NCI-H1436 (cell line): Measurements from ENCODE around the gene PTF1A.
A peak's percentile ranks its signal among the peaks of the same experiment; 100 is the strongest.

Source experiments
- DNase-seq: peaks from one replicate; lab custom pipeline; 2025; lab: John Stamatoyannopoulos, UW

The PTF1A gene

DNA sequence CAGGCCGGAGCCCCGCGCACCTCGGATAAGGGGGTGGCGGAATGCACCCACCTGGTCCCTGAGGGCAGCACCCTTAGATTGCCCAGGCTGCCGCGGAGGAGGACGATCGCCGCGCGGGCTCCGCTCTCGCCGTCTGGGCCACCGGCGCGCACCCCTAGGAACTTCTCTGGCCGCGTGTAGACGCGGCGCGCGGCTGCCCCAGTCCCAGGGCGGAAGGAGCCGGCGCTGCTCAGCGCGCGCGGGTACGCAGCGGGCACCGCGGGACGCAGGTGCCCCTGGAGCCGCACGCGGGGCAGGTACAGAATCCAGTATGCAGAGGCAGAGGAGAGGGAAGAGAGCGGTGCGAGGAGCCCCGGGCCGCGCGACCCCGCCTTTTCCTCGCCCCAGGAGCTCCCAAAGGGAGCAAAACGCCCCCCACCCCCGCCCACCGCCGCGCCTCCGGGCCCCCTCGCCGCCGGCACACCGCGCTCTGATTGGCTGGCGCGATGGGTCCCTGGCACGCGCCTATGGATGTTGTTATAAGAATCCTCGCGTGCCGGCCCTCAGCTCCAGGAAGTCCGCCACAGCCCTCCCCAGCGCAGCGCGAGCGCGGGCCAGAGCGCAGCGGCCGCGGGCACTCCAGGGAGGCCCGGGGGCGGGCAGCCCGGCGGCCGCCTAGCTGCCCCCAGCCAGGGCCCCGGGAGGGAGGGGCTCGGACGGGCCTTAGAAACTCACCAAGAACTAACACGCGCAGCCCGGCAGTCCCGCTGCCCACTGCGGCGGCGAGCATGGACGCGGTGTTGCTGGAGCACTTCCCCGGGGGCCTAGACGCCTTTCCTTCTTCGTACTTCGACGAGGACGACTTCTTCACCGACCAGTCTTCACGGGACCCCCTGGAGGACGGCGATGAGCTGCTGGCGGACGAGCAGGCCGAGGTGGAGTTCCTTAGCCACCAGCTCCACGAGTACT, at the start of gene PTF1A:
Gene PTF1A, plus strand, starts transcription at position 549 of the 948 bp plus-strand sequence. Its CDS starts 219 bp downstream, at position 768.
- no peak for DNase-seq

DNA sequence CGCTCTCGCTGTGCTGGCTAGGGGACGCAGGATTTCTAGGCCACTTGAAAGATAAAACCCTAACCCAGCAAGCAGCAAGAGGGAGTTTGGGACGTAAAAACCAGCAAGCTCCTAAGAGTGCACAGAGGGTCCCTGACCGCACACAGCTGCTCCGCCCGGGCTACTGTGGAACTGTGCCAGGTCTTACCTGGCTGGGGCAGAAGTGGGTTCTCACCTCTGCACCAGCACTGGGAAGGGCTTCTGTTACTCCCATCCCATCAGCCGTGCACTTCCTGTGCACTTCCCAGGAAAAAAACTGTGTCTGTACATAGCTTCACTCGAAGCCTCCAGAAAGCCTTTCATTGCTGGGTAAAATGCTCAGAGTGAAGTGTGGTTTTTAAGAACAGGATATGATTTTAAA, 45.9 kb upstream of the PTF1A start:
- DNase-seq: no peak

DNA sequence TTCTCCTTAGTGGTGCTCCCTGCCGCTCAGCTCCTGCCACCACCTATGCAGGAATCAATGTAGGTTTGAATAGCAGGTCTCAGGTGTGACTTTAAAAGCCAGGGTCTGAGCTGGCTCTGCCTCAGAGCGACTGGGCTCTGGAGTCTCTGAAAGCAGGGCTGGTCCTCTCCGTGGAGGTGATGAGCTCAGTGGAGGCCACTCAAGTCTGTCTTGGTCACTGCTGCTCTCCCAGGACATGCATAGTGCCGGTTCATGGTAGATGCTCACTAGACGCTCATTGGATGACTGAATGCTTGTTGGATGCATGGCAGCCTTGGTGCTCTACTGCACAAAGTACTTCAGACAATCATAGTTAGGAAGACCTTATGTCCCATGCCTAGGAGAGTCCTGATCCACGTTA, 45.1 kb upstream of the PTF1A start:
- no peak for DNase-seq

DNA sequence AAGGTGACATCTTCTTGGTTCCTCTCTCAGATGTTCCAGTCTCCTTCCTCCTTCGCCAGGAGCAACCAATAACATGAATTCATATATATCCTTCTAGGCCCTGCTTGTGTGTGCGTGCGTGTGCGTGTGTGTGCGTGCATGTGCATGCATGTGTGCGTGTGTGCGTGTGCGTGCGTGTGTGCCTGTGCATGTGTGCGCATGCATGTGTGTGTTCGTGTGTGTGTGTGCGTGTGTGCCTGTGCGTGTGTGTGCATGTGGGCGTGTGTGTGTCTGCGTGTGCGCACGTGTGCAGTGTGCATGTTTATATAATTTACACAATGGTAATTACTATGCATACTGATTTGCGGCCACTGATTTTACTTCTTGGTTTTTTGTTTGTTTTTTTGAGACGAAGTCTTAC, 43.9 kb upstream of the PTF1A start:
- no peak for DNase-seq

DNA sequence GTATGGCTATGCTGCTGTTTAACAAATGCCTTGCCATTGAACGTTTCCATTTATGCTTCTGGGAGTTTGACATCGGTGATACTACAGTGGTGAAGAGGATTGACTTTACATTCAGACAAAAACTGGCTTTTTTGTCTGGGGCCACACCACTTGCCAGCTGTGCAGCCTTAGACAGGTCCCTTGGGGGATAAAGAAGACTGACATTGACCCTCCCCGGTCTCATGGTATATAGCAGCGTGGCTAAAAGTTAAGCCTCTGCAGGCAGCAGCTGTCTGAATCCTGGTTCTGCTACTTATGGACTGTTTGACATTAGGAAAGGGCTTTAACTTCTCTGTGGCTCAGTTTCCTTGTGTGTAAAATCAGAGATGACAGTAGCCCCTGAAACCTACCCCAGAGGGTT, 42.0 kb upstream of the PTF1A start:
- DNase-seq: no peak

- DNase-seq: no peak
Observed at GRCh38 chr10:23150610-23151009, 41.5 kb upstream of the PTF1A start.

DNA sequence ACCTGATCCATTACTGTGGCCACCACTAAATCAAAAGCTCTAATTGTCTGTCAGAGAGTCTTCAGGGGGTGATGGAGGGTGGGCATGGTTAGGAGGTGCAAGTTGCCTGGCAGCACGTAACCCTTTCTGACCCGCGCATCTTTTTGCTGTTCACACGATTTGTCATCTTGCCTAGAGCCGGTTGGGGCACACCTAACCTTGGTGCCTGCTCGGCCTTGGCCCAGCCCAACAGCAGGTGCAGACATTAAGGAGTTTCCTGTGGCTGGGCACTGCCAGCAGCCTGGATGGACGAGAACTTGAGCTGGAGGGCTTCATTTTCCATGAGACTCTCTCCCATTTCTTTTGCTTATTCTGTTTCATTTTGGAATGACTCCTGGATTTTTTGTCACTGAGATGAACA, 41.0 kb upstream of the PTF1A start:
- DNase-seq: no peak

GRCh38 chr10:23155169-23155568, 36.9 kb upstream of the PTF1A start:
- no peak for DNase-seq

DNA sequence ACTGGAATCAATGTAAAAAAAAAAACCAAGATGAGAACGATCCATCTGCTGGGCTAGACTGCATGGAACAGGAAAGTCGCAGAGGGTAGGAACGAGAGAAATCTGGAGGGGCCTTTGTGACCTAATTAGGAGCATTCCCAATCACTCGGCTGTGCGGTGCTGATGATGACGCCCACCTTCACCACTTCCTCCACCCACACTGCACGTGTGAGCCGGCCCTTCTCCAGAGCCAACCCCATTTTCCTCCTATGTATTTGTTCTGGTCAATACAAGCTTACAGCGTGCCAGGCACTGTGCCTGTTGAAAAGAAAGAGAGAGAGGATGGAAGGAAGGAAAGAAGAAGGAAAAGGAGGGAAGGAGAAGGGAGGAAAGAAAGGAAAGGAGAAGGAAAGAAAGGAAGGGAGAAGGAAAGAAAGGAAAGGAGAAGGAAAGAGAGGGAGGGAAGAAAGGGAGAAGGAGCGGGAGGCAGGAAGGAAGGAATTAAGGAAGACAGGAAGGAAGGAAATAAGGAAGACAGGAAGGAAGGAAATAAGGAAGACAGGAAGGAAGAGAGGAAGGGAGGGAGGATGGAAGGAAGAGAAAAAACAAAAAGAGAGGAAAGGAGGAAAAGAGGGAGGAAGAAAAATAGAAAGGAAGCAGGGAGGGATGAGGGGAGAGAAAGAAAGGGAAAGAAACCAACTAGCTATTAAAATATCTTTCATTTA, 35.5 kb upstream of the PTF1A start:
- no peak for DNase-seq

DNA sequence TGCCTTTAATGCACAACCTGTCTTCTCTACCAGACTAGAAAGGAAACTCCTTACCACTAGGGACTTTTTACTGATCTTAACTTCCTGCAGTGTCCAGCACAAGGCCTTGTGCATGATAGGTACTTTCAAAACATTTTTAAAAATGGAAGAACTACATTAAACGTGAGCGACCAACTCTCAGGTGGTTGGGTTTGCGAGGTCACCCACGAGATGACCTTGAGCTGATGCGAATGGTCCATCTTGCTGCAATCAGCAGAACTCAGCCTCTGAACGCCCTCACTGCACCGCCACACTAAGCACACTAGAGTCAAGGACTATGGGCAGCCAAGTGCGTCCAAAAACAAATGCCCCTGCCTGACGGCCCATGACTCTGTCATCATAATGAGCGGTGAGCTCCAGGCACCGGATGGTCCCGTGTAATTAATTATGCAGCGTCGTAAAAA, 34.9 kb upstream of the PTF1A start:
- no peak for DNase-seq

- peak; percentile 76 for DNase-seq
Observed at GRCh38 chr10:23157691-23158369, 34.3 kb upstream of the PTF1A start.

DNA sequence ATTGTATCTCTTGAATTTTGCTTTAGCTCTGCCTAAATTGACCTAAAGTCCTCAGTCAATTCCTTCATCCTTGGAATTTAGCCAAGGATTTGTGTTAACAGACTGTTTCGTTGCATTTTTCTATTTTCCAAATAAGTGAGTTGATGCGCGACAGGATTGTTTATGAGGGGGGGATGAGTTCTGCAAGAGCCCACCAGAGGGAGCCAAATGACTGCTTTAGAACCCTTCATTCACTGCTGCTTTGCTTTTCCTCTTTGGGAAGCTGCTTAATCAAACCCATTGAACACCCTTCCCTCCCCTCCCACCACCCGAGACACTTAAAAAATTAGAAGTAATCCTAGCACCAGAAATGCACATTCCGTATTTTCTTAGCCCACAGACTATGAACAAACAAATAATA, 33.7 kb upstream of the PTF1A start:
- DNase-seq: peak; percentile 72

DNA sequence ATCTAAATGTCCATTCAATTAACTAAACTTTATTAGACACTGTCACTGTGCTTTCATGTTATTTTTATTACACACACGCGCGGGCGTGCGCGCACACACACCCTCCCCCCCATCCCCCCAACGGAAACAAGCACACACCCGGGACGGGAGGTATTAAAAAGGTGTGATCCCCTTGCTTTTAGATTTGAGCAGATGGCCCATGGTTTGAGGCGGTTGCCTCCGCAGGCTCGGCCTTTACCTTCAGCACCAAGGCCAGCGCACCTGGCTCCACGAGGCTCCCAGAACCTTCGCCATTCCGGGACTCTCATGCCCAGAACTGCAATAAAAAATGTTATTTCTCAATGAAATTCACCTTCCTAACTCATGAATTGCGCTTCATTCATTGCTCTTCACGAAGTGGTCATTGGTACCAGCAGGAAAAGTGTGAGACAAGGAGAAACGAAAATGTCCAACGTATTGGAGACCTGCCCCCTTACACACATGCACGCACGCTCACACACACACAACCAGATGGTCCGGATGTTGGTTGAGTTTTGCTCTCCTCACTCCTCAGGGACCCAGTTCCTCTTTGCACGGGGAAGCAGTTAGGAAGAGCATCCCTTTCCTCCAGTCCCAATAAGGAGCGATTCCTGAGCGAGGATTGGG, 20.8 kb upstream of the PTF1A start:
- DNase-seq: no peak

DNA sequence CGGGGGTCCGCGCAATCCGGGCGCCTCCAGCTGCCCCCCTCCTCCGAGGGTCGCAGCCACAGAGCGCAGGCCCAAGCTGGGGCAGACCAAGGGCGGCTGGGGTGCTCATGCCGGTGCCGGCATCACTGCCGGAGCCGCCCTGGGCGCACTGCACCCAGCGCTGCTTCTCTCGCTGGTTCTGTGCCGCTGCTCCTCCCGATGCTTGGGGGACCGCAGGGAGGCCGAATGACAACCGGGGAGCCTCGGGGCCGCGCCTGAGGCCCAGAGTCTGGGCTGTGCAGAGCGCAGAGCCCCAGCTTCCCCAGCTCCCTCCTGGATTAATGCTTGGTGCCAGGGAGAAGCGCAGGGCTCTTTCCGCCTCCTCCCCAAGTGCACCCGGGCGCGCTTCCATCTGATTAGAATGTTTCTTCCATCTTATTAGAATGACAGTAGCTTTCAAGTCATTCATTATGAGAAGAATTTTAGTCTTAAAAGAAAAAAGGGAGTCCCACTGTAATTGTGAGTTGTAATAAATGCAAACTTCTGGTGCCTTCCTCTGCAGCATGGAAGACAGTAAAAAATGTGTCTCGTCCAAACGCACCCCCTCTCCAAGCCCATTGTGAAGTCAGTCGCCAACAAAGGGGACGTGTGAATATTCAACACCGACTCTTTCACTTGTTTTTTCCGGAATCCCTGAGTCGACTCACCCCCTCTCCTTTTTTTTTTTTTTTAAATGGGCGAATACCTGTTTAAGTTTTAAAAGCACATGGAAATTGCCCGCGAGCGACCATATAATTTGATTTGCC, 19.5 kb upstream of the PTF1A start:
- no peak for DNase-seq

- peak; percentile 58 for DNase-seq
Observed at GRCh38 chr10:23173214-23174073, 18.7 kb upstream of the PTF1A start.

DNA sequence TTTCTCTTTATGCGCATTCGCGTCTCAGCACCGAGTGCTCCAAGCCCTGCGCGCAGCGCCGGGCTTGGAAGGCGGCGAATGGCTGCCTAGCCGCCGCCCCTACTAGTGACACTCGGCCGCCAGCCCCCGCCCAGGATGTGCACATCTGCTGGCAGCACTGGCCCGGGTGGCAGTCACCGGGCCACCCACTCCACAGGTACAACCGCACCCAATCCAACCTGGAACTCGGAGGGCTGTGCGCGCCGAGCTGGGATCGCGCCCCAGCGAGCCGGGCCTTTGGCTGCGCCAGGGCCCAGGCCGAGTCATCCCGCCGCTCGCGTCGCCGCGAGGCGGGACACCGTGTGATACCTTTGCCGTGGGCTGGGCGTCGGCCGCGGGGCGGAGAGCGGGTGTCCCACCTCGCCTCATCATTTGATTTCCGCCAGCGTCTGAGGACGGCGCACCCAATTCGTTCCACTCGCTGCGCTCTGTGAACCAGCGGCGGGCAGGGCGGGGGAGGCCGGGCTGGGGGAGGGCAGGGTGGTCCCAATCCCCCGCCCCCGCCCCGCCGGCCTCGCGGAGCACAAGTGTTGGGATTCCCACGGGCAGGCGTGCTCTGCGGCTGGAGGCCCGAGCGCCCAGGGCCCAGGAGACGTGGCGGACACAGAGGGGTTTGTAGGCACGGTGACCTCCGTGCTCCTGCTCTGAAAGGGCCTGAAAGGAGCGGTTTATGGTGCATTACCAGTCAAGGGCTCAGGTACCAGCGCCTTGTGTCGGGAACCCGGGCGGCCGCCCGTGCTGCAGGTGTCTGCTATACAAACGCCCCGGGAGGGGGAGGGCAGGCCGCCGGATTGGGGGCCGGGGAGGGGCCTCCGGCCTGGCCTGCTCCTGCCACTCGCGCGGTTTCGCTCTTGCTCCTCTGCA, 17.8 kb upstream of the PTF1A start:
- peak; percentile 51 for DNase-seq

GRCh38 chr10:23174977-23175512, 17.1 kb upstream of the PTF1A start:
- DNase-seq: no peak

- no peak for DNase-seq
Observed at GRCh38 chr10:23186178-23186577, 5.9 kb upstream of the PTF1A start.

GRCh38 chr10:23186697-23187096, 5.4 kb upstream of the PTF1A start:
- DNase-seq: no peak
